HepG2 (cell line): ENCODE data around the gene TFAP2E. TPM values are rescaled to one million over a fixed set of nuclear protein-coding genes. Genes with fewer than 3 reads are reported as not detected.

Experiments
- CREB1 ChIP-seq, 2 experiments: fragments of 450-650 bp in 1 of 2; IDR thresholded peaks; 2 replicates each; pipeline ENCODE4 v1.6.1; 2016 to 2017; ENCODE audit warnings: control low read depth in 1 of 2, mild to moderate bottlenecking in 1 of 2, missing compliant biosample characterization in 1 of 2, missing genetic modification characterization in 1 of 2
- EED ChIP-seq: sonication (generic); formaldehyde crosslinking; IDR thresholded peaks from 2 replicates; pipeline ENCODE4 v1.5.0; 2020; ENCODE audit warnings: mild to moderate bottlenecking, missing genetic modification reagents
- GATA4 ChIP-seq: sonication (generic); IDR thresholded peaks from 2 replicates; pipeline ENCODE4 v1.6.1; 2016; ENCODE audit warnings: antibody characterized with exemption, low read depth, borderline replicate concordance
- HES4 ChIP-seq: sonication (generic); formaldehyde crosslinking; IDR thresholded peaks from 2 replicates; pipeline ENCODE4 v1.9.0; 2021; ENCODE audit warnings: mild to moderate bottlenecking, missing genetic modification reagents, borderline replicate concordance
- HNF1A ChIP-seq, 2 experiments: sonication (generic) in 1 of 2; formaldehyde crosslinking in 1 of 2; IDR thresholded peaks; 2 replicates each; pipeline versions ENCODE4 v1.4.0 to v1.6.1; 2016 to 2020; ENCODE audit warnings: borderline replicate concordance in 1 of 2, low read depth in 1 of 2, mild to moderate bottlenecking in 1 of 2, missing genetic modification reagents in 1 of 2
- ISL2 ChIP-seq: sonication (generic); formaldehyde crosslinking; IDR thresholded peaks from 2 replicates; pipeline ENCODE4 v1.5.0; 2020; ENCODE audit warnings: missing genetic modification reagents
- MIXL1 ChIP-seq: IDR thresholded peaks from 2 replicates; pipeline ENCODE4 v1.6.1; 2016
- NFIC ChIP-seq: IDR thresholded peaks from 2 replicates; pipeline ENCODE4 v1.6.1; 2012; ENCODE audit warnings: mild to moderate bottlenecking, low read length, inconsistent platforms
- RERE ChIP-seq: IDR thresholded peaks from 2 replicates; pipeline ENCODE4 v1.6.1; 2016; ENCODE audit warnings: low read depth, missing genetic modification reagents, missing compliant biosample characterization
- SAFB2 ChIP-seq: sonication (generic); formaldehyde crosslinking; IDR thresholded peaks from 2 replicates; pipeline ENCODE4 v1.5.1; 2020; ENCODE audit warnings: missing genetic modification reagents, low read depth, mild to moderate bottlenecking, borderline replicate concordance
- SIN3A ChIP-seq: IDR thresholded peaks from 2 replicates; pipeline ENCODE4 v1.6.1; 2011; ENCODE audit warnings: low read depth, mild to moderate bottlenecking, control low read depth, low read length, borderline replicate concordance
- ZBTB4 ChIP-seq: sonication (generic); formaldehyde crosslinking; IDR thresholded peaks from 2 replicates; pipeline ENCODE4 v1.4.0; 2020; ENCODE audit warnings: missing genetic modification reagents, mild to moderate bottlenecking, borderline replicate concordance
- ZKSCAN5 ChIP-seq: sonication (generic); formaldehyde crosslinking; IDR thresholded peaks from 2 replicates; pipeline ENCODE4 v1.5.1; 2020; ENCODE audit warnings: mild to moderate bottlenecking, missing genetic modification reagents
- ZNF282 ChIP-seq: fragments of 450-650 bp; IDR thresholded peaks from 2 replicates; pipeline ENCODE4 v1.6.1; 2018; ENCODE audit not compliant: partially characterized antibody
- polyA plus RNA-seq, 8 experiments: library from polyadenylated mRNA; depleted of rRNA in 3 of 8; stranded (reverse) in 7 of 8; unstranded in 1 of 8; fragments of >200 nt; fragmentation: Illumina TruSeq in 4 of 8; extraction: Trizol in 4 of 8; gene quantifications; 2 replicates each; pipeline versions ENCODE4 v1.2.1 to v1.2.3, GENCODE V29; 2011 to 2016; ENCODE audit warnings: low read depth in 4 of 8, missing spikeins in 1 of 8, mixed read lengths in 1 of 8; ENCODE audit not compliant: insufficient read depth in 1 of 8
- total RNA-seq, 5 experiments: library from RNA; depleted of rRNA; stranded (reverse); fragments of >200 nt; fragmentation: Illumina TruSeq; extraction: Trizol; gene quantifications; 2 replicates each; pipeline ENCODE4 v1.2.3, GENCODE V29; 2016; ENCODE audit warnings: low read depth in 1 of 5

The TFAP2E gene
- total and polyA plus RNA-seq, 2 of the 13 experiments (the other 11 are each of a cell fraction or from before 2014, with no cell fraction given), result 0.31 to 0.41 TPM

DNA sequence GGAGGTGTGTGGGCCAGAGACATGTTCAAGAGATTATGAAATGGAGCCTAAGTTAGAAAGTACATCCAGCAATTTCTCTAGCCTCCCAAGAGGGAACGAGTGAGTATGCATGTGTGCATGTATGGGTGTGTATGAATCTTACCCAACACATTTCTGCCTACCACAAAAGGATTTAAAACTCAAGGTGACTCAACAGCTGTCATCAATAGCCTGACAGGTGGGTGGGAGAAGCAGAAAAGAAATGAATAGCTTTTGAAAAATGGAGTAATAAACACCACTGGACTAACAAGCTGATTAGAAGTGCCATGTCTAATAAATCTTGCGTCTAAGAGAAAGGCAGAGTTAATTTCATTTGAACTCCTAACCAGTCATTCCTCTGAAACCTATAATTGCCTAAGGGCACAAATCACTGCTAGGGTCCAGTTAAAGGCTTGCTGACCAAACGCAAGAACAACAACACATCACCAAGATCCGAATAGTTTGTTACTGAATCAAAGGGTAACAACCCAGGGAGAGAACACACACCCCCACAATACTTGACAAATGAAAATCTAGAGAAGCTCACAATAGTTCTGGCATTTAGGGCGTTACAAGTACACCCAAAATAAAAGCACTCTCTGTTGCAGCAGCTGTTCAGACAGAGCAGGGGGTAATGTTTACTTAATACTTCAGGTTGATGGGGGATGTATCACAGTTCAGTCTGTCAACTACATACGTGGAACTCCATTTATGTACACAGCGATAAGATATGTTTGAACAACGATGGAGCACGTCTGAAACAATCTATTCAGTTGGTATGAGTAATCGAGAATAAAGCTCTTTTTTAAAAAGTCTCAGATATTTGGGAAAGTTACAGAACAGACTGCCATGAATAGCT lies 17.3 kb upstream of the TFAP2E start (continued):
- TF ChIP-seq HNF1A (IDR thresholded peaks at IDR 0.05; ENCODE audit: low read depth) (peak; percentile 18; the same call in 1 of the 2 replicates), HNF1A (CRISPR knock-in tag; IDR thresholded peaks at IDR 0.05; ENCODE audit: borderline replicate concordance) (peak; percentile 41; the same call in 1 of the 2 replicates), RERE (CRISPR knock-in tag) (peak; percentile 92), ZKSCAN5 (CRISPR knock-in tag) (no peak), ZNF282 (no peak), ISL2 (CRISPR knock-in tag) (peak; percentile 42; the same call in 1 of the 2 replicates), EED (CRISPR knock-in tag) (no peak), CREB1 (IDR thresholded peaks at IDR 0.05) (peak; percentile 13; the same call in 1 of the 2 replicates), CREB1 (CRISPR knock-in tag; IDR thresholded peaks at IDR 0.05) (peak; percentile 78), NFIC (peak; percentile 74; the same call in 1 of the 2 replicates), ZBTB4 (CRISPR knock-in tag) (no peak), SIN3A (0 out of 2 replicates have a peak, but pooled peaks have one; percentile 60), MIXL1 (CRISPR knock-in tag) (peak; percentile 26; the same call in 1 of the 2 replicates), HES4 (CRISPR knock-in tag) (no peak), SAFB2 (CRISPR knock-in tag) (no peak), GATA4 (peak; percentile 52; the same call in 1 of the 2 replicates)
